K562 (cell line): ENCODE measurements around the gene SPG21. TPM values are rescaled to one million over a fixed set of nuclear protein-coding genes. Genes with fewer than 3 reads are reported as not detected.

Source experiments
- CBFA2T2 ChIP-seq: fragments of 450-650 bp; conservative IDR thresholded peaks from 2 replicates; pipeline ENCODE4 v1.6.1; 2017; ENCODE audit warnings: mild to moderate bottlenecking
- CXXC5 ChIP-seq: fragments of 250-450 bp; sonication (Bioruptor Pico); IDR thresholded peaks from 2 replicates; pipeline ENCODE4 v1.8.0; 2022; ENCODE audit warnings: inconsistent platforms, mild to moderate bottlenecking, moderate library complexity
- DIDO1 ChIP-seq: fragments of 450-650 bp; IDR thresholded peaks from 2 replicates; pipeline ENCODE4 v1.6.1; 2016; ENCODE audit warnings: low read depth, missing biosample characterization, missing genetic modification characterization
- GTF2F1 ChIP-seq: IDR thresholded peaks from 2 replicates; pipeline ENCODE4 v1.6.1; 2011; ENCODE audit warnings: low read depth, low read length, improper control_type of control experiment
- HNRNPL ChIP-seq: fragments of 200-400 bp; formaldehyde crosslinking; IDR thresholded peaks from 2 replicates; pipeline ENCODE4 v1.6.1; 2017; ENCODE audit warnings: low read depth, mild to moderate bottlenecking, low read length
- KDM4B ChIP-seq, 2 experiments: fragments of 450-650 bp in 1 of 2; sonication (generic) in 1 of 2; IDR thresholded peaks; 2 replicates each; pipeline ENCODE4 v1.6.1; 2016 to 2017; ENCODE audit warnings: borderline replicate concordance in 2 of 2, antibody characterized with exemption in 1 of 2, low read depth in 1 of 2, mild to moderate bottlenecking in 1 of 2
- LARP7 ChIP-seq: fragments of 450-650 bp; IDR thresholded peaks from 2 replicates; pipeline ENCODE4 v1.6.1; 2016
- NR1H2 ChIP-seq: sonication (generic); formaldehyde crosslinking; IDR thresholded peaks from 2 replicates; pipeline ENCODE4 v1.4.0; 2020; ENCODE audit warnings: mild to moderate bottlenecking, missing genetic modification reagents
- RBFOX2 ChIP-seq: fragments of 200-400 bp; formaldehyde crosslinking; IDR thresholded peaks from 2 replicates; pipeline ENCODE4 v1.6.1; 2017; ENCODE audit warnings: low read depth, mild to moderate bottlenecking, low read length, moderate library complexity
- RBM25 ChIP-seq: fragments of 200-400 bp; formaldehyde crosslinking; IDR thresholded peaks from 2 replicates; pipeline ENCODE4 v1.6.1; 2018; ENCODE audit warnings: low read length, low read depth, moderate library complexity; ENCODE audit not compliant: severe bottlenecking
- RCOR1 ChIP-seq, 2 experiments: IDR thresholded peaks; 2 replicates each; pipeline ENCODE4 v1.6.1; 2012; ENCODE audit warnings: low read depth in 2 of 2, low read length in 2 of 2, borderline replicate concordance in 1 of 2, improper control_type of control experiment in 1 of 2
- SAP30 ChIP-seq: fragments of 200-600 bp; sonication (generic); IDR thresholded peaks from 2 replicates; pipeline ENCODE4 v1.6.1; 2012; ENCODE audit warnings: borderline replicate concordance, low read depth, mild to moderate bottlenecking, moderate library complexity, low read length, control low read depth, inconsistent platforms; ENCODE audit not compliant: insufficient read depth, poor library complexity, severe bottlenecking
- SMAD1 ChIP-seq: fragments of 150-350 bp; IDR thresholded peaks from 2 replicates; pipeline ENCODE4 v1.6.1; 2014; ENCODE audit warnings: low read length, low read depth; ENCODE audit not compliant: partially characterized antibody
- SMARCA5 ChIP-seq: fragments of 450-650 bp; IDR thresholded peaks from 2 replicates; pipeline ENCODE4 v1.6.1; 2016
- SP1 ChIP-seq: sonication (generic); formaldehyde crosslinking; IDR thresholded peaks from 2 replicates; pipeline ENCODE4 v1.8.1; 2022; ENCODE audit warnings: mild to moderate bottlenecking, missing genetic modification reagents
- XRCC4 ChIP-seq: IDR thresholded peaks from one replicate; pipeline ENCODE4 v1.6.1; 2011; ENCODE audit not compliant: insufficient read depth, insufficient read length; ENCODE audit errors: extremely low read depth
- ZC3H8 ChIP-seq: fragments of 450-650 bp; IDR thresholded peaks from 2 replicates; pipeline ENCODE4 v1.6.1; 2017
- ZEB2 ChIP-seq: fragments of 450-650 bp; IDR thresholded peaks from 2 replicates; pipeline ENCODE4 v1.6.1; 2016
- ZNF146 ChIP-seq: IDR thresholded peaks from one replicate; pipeline ENCODE4 v1.6.1; 2018; ENCODE audit warnings: missing compliant biosample characterization; ENCODE audit not compliant: unreplicated experiment
- ZNF764 ChIP-seq: fragments of 250-450 bp; sonication (Bioruptor Pico); IDR thresholded peaks from 2 replicates; pipeline ENCODE4 v1.4.0; 2020; ENCODE audit warnings: low read depth, mild to moderate bottlenecking, moderate library complexity
- polyA plus RNA-seq, 8 experiments: library from polyadenylated mRNA; depleted of rRNA in 4 of 8; stranded (reverse) in 5 of 8; unstranded in 3 of 8; fragments of >200 nt; fragmentation: Nextera tagmentation in 2 of 8; fragmentation: Illumina TruSeq in 1 of 8; extraction: Ambion mirVana in 2 of 8; extraction: Trizol in 1 of 8; gene quantifications; 2 replicates each; pipeline versions ENCODE4 v1.2.1 to v1.2.3, GENCODE V29; 2011 to 2014; ENCODE audit warnings: inconsistent platforms in 1 of 8, missing spikeins in 1 of 8
- total RNA-seq, 7 experiments: library from RNA; depleted of rRNA in 6 of 7; stranded (reverse); fragments of >200 nt in 6 of 7; fragmentation: Illumina TruSeq in 2 of 7; extraction: Trizol in 2 of 7; gene quantifications; 2 replicates each; pipeline versions ENCODE4 v1.2.1 to v1.2.3, GENCODE V29; 2011 to 2021; ENCODE audit warnings: low replicate concordance in 1 of 7
- TF ChIP-seq, protein P1 (sequence below): sonication (generic); formaldehyde crosslinking; IDR thresholded peaks from 2 replicates; pipeline ENCODE4 v1.8.0; 2023; ENCODE audit warnings: mild to moderate bottlenecking, missing genetic modification reagents
- TF ChIP-seq, protein P2 (sequence below), 2 experiments: fragments of 450-650 bp in 1 of 2; IDR thresholded peaks; 2 replicates each; pipeline ENCODE4 v1.6.1; 2011 to 2017; ENCODE audit warnings: low read depth in 2 of 2, antibody characterized with exemption in 1 of 2, borderline replicate concordance in 1 of 2, low read length in 1 of 2, mild to moderate bottlenecking in 1 of 2, mixed read lengths in 1 of 2; ENCODE audit not compliant: control insufficient read depth in 1 of 2

SPG21 gene
- total and polyA plus RNA-seq, 9 of the 15 experiments (the other 6 are each of a cell fraction or from before 2014, with no cell fraction given) = 22.8 to 98.8 (median 65.1) TPM

DNA sequence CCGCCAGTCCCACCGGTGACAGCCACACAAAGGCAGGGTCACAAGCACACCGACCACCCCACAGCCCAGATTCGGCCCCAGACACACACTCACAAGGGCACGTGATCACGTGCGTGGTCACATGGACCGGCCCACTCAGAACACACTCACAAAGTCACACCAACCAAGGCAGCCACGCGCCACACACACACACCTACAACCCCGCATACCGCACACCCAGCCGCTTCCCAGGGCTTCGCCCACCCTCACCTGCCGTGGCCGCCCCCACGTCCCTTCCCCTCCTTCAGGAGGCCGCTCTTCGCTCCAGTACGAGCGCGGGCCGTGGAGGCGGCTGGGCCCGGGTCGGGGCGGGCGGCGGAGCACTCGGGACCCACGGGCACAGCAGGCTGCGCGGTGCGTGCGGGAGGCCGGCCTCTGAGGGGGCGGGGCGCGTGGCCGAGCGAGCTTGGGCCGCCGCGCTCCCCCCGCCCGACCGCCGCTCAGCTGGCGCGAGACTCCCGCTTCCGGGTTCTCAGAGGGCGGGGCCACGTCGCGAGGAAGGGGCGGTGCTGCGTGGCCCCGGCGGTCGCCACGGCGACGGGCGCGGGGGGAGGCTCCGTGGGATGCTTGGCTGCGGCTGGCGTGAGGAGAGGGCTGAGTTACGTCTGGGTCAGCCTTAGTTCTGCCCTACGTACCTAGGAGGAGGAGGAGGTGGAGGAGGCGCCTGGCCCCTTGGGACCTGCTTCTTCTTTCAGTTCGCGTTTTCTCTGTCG is at the start of gene SPG21 (continued):
- TF ChIP-seq, protein P1, sequence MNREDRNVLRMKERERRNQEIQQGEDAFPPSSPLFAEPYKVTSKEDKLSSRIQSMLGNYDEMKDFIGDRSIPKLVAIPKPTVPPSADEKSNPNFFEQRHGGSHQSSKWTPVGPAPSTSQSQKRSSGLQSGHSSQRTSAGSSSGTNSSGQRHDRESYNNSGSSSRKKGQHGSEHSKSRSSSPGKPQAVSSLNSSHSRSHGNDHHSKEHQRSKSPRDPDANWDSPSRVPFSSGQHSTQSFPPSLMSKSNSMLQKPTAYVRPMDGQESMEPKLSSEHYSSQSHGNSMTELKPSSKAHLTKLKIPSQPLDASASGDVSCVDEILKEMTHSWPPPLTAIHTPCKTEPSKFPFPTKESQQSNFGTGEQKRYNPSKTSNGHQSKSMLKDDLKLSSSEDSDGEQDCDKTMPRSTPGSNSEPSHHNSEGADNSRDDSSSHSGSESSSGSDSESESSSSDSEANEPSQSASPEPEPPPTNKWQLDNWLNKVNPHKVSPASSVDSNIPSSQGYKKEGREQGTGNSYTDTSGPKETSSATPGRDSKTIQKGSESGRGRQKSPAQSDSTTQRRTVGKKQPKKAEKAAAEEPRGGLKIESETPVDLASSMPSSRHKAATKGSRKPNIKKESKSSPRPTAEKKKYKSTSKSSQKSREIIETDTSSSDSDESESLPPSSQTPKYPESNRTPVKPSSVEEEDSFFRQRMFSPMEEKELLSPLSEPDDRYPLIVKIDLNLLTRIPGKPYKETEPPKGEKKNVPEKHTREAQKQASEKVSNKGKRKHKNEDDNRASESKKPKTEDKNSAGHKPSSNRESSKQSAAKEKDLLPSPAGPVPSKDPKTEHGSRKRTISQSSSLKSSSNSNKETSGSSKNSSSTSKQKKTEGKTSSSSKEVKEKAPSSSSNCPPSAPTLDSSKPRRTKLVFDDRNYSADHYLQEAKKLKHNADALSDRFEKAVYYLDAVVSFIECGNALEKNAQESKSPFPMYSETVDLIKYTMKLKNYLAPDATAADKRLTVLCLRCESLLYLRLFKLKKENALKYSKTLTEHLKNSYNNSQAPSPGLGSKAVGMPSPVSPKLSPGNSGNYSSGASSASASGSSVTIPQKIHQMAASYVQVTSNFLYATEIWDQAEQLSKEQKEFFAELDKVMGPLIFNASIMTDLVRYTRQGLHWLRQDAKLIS (CRISPR knock-in tag) = 0 out of 2 replicates have a peak, but pooled peaks have one; percentile 49
- TF ChIP-seq, protein P2, sequence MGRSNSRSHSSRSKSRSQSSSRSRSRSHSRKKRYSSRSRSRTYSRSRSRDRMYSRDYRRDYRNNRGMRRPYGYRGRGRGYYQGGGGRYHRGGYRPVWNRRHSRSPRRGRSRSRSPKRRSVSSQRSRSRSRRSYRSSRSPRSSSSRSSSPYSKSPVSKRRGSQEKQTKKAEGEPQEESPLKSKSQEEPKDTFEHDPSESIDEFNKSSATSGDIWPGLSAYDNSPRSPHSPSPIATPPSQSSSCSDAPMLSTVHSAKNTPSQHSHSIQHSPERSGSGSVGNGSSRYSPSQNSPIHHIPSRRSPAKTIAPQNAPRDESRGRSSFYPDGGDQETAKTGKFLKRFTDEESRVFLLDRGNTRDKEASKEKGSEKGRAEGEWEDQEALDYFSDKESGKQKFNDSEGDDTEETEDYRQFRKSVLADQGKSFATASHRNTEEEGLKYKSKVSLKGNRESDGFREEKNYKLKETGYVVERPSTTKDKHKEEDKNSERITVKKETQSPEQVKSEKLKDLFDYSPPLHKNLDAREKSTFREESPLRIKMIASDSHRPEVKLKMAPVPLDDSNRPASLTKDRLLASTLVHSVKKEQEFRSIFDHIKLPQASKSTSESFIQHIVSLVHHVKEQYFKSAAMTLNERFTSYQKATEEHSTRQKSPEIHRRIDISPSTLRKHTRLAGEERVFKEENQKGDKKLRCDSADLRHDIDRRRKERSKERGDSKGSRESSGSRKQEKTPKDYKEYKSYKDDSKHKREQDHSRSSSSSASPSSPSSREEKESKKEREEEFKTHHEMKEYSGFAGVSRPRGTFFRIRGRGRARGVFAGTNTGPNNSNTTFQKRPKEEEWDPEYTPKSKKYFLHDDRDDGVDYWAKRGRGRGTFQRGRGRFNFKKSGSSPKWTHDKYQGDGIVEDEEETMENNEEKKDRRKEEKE (IDR thresholded peaks at IDR 0.05; ENCODE audit: borderline replicate concordance in 1 of 2, control insufficient read depth in 1 of 2, low read depth in 2 of 2, low read length in 1 of 2) = no peak
- TF ChIP-seq LARP7 (peak; percentile 23; the same call in 1 of the 2 replicates), SP1 (peak; percentile 85), CBFA2T2 (peak; percentile 81), XRCC4 (no peak), SAP30 (peak; percentile 91), SMAD1 (no peak), SMARCA5 (peak; percentile 58; the same call in 1 of the 2 replicates), HNRNPL (peak; percentile 48; the same call in 1 of the 2 replicates), RBM25 (peak; percentile 80), ZC3H8 (no peak), RBFOX2 (peak; percentile 90), ZEB2 (0 out of 2 replicates have a peak, but pooled peaks have one; percentile 35), NR1H2 (CRISPR knock-in tag) (no peak), RCOR1 (IDR thresholded peaks at IDR 0.05; ENCODE audit: borderline replicate concordance in 1 of 2, low read depth in 2 of 2, low read length in 2 of 2) (peak in 1 of 2 experiments; percentile 23; a peak in 1 of 4 replicates), GTF2F1 (no peak), KDM4B (IDR thresholded peaks at IDR 0.05; ENCODE audit: borderline replicate concordance in 2 of 2, low read depth in 1 of 2) (peak in 1 of 2 experiments; percentile 49; a peak in 1 of 4 replicates), ZNF146 (CRISPR knock-in tag) (peak; percentile 10), CXXC5 (peak; percentile 93), DIDO1 (peak; percentile 68; the same call in 1 of the 2 replicates), ZNF764 (CRISPR knock-in tag) (no peak)
